A172 (cell line): Measurements from ENCODE around the gene ZMYM2. TPM values are rescaled to one million over a fixed set of nuclear protein-coding genes. Genes with fewer than 3 reads are reported as not detected.
"Not testable (repeated sequence)": the region's sequence is repeated elsewhere in the genome, so short reads cannot be mapped to it uniquely, and the experiment has no call there.

ENCODE experiments used
- DNase-seq: peaks from one replicate; pipeline ENCODE4 v3.0.0-alpha.2; 2015; ENCODE audit warnings: low spot score
- total RNA-seq: library from RNA; depleted of rRNA; stranded (reverse); fragments of >200 nt; shearing (Covaris generic); gene quantifications from 2 replicates; pipeline ENCODE4 v1.2.3, GENCODE V29; 2014; rRNA removed

Gene ZMYM2
- total RNA-seq: 30.1 and 30.9 TPM in 2 replicates

DNA sequence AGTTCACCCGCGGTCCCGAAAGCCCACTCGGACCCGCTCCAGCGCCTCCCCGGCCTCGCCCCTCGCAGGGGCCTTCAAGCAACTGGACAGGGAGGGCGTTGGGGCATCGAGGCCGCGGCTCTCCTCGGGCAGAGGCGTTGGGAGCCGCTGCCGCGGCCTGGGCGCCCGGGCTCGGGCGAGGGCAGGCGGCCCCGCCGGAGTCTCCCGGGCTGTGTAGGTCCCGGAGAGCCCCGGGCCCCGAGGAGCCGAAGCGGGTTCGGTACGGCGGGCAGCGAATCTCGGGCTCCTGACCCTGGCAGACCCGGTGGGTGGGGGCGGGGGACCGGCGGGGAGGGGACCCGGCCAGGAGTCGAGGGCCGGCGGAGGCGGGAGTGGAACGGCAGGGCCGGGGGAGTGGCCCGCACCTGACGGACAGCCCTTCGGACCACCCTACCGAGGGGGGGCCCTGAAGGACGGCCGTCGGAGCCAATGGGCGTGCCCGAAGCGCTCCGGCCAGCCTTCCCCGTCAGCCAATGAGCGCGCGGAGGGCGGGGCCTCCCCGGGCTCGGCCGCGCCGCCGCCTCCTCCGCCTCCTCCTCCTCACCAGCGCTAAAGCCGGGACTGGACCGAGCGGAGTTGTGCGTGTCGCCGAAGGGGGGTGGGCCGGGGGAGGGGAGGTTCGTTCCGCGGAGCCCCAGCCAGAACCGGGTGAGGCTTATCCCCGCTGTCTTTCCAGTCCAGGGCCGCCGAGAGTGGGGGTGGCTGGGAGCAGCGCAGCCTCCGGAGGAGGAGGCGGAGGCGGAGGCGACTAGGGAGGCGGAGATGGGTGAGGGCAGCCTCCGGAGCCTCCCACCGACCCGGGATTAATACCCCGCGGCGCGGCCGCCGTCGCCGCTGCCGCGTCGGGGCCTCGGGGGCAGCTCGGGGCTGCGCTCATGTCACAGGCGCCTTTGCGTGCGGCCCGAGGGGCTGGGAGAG, at the start of gene ZMYM2:
ZMYM2 (plus strand) TSS at position 573 of the 957 bp plus-strand sequence. CDS start 34,346 bp downstream, outside the sequence.
- peak; percentile 87 for DNase-seq

DNA sequence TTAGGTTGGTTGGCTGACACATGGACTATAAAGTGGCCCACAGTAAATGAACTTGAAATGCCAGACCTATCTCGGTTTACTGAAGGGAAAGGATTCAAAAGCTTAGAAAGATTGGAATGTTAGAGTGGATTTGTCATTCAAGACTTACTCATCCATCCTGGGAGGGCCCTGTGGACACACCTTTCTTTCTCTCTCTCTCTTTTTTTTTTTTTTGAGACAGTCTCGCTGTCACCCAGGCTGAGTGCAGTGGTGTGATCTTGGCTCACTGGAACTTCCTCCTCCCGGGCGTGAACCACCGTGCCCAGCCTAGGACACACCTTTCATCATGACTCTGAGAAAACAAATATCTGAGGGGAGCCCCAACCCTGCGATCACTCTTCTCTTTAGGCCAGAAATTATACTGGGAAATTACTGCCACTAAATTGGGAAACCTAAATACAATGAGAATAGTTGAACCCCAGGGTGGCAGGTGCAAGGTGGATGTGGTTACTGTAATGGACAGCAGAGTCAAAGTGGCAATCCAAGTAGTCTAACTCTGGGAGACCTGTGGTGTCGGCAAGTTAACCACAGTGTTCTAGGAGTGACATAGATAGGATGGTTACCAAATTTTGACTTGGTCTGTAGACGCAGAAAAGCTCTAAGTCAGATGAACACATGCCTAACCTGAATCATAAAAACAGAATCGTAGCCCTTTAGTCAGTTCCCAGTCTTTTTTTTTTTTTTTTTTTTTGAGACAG, 48.0 kb upstream of the ZMYM2 start:
- DNase-seq: peak; percentile 86

DNA sequence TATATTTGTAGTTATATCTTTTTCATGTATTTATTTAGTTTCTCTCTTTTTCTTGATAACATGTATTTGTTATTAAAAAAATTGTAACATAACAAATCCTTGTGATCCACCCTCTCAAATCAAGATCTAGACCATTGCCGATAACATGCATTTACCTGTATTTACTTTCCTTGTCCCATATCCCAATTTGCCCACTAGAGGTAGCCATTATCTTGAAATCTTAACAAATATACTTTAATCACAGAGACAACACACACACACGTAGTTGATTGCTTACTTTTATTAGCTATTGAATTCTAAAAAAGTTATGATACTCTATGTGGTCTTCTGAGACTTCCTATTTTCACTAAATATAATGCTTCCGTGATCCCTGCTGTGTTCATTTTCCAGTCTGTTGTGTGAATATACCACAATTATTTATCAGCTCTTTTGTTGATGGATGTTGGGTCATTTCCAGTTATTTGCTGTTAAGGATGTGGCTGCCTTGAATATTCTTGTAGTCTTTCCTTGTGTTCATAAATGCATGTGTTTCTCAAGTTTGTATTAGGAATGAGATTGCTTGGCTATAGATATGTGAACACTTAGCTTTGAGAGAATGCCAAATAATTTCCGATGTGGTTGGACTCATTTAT, 31.3 kb upstream of the ZMYM2 start:
- DNase-seq: peak; percentile 21

DNA sequence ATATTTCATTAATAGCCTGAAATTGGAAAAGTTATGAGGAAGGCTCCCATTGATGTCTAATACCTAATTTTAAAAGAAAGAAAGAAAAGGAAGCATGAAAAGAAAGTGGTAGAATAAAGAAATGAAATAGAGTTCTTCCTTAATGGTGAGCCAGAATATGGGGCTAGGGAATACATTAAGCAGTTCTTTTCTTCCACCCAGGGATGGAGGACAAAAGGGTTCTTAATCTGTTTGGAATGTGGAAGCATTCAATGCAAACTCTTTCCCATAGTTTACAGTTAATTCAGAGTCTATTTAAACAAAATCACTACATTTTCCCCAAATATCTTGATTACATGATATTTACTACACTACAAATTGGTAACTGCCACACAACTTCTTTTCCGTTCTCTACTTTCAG, 18.4 kb upstream of the ZMYM2 start:
- no peak for DNase-seq

DNA sequence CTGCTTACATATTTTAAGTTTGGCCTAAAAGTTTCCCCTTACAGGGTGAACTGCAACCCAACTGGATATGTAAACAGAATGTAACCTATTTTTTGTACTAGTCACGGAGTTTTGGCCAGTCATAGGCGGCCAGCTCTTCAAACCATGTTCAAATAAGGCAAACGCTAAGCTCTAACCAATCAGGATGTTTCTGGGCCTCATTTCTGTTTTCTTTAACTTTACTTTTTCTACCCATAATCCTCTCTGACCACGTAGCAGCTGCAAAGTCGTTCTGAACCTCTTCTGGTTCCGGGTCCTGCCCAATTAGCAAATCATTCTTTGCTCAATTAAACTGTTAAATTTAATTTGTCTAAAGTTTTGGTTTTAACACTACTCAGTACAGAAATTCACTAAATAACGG, 8.2 kb upstream of the ZMYM2 start:
- DNase-seq: no peak

DNA sequence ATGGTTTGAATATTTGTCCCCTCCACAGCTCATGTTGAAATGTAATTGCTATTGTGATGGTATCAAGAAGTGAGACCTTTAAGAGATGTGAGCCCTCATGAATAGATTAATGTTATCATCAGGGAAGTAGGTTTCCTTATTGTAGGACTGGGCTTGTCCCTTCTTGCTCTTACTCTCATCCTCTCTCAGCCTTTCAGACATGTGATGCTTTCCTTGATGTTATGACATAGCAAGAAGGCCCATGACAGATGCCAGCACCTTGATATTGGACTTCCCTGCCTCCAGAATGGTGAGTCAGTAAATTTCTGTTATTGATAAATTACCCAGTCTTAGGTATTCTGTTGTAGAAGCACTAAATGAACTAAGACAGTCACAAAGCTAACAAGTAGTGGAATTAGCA, 5.7 kb upstream of the ZMYM2 start:
- DNase-seq: no peak

DNA sequence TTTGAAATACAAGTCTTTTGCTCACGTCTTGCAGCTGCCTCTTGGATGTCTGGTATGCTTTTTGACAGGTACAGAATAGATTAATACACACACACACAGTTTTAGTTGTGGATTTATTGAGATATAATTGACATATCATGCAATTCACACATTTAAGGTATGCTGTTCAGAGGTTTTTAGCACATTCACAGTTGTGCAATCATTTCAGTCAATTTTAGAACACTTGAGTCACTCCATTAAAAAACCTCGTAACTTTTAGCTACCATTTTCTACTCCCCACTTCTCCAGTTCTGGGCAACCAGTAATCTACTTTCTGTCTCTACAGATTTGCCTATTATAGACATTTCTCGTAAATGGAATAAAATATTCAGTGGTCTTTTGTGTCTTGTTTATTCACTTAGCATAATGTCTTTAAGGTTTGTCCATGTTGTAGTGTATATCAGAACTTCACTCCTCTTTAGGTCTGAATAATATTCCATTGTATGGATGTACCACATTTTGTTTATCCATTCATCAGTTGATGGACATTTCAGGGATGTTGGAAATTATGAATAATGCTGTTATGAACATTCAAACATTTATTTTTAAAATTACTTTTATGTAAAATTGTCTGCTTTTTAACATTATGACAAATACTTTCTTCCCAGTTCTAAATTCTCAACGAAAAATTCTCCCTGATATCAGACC, 2.5 kb upstream of the ZMYM2 start:
- no peak for DNase-seq

DNA sequence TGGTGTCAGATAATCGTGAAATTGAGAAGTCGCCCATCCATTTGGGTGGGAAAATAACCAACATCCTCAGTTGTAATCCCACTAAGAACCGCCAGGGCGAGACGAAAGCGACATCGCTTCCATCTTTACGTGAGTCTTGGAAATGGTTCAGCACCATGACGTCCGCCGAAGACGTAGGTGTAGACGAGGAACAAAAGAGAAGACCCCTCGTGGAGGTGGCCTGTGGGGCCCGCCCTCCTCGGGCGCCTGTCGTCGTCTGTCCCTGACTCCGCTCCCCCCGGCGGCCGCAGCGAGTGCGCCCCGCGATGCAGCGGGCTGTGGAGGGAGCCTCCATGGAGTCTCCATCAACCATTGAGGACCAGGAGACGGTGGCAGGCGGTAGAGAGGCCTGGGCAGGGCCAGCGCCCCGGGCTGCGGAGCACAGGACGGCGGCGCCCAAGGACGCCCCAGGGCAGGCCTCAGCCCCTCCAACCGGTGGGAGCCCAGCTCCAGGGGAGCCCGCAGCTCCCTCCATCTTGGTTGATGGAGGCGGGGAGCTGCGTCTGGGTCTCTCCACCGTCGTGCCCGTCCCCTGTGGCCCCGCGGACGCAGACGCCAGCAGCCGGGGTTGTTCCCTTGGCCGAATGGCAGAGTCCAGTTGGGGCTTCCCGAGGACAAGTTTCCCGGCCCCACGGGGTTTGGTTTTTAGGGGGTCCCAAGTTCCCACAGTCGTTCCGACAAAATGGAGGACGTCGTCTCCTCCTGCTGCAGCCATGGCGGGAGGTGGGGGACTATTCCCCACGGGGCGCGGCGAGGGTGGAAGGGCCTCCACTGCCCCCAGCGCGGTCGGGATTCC, 990 bp upstream of the ZMYM2 start:
- no peak for DNase-seq

DNA sequence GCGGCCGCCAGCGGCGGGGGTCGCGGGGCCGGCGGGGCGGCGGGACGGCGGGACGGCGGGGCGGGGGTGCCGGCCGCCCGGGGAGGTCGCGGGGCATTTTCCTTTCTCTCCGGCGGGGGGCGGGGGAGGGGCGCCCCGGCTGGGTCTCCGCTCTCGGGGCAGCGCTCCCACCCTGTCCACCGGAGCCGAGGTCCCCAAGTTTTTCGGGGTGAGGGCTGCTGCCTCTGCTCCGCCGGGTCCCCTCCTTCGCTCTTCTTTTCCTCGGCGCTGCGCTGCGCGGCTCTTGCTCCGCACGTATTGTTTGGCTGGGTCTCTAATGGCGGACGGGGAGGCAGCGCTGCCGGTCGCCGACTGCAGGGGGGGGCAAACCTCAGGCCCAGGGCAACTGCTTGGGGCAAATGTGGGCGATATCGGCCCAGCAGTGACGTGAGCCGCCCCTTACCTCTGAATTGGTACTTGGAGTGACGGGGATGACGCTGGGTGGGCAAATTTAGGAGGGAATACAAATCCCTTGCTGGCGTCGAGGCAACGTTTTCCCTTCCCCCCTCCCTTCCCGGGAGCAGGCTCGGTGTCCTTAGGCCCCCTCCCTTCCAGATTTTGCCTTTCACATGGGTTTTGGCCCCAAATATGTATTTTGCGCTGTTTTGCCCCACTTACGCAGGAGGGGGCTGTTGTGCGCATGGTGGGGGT, 759 bp downstream of the ZMYM2 start:
- DNase-seq: peak; percentile 6

DNA sequence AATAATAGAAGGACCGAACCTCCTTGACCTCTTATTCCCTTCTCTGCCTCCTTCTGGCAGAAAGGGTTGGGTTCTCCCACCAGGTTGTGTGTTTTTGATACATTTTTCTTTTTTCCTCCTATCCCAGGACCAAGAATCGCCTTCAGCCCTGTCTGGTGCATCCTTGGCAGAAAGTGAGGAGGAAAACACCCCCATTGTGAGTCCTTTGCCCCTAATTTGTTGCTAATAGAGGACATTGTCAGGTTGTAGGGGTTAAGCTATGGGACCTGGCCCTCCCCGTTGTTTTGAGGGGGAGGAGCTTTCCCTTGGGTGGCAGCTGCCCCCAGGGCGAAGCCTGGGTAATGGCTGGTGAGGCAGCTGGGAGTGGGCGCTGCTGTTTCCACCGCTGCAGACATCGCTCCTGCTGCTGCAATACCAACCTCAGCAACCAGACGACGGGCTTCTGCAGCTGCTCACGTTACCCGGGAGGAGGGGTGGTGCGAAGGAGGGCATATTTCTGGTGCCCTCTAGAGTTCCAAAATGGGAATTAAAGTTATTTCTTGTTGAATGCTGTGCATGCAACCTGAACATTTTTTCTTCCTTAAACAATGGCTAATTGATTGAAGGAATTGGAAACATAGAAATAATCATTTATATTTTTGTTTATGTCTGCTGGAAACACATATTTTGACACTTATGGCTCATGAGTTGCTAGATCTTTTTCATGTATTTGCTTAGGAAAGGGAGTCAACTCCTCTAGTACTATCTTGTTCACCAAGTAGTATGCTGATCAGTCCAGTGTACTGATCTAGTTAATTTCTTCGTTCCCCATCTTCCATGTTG, 1.5 kb downstream of the ZMYM2 start:
- DNase-seq: peak; percentile 81

DNA sequence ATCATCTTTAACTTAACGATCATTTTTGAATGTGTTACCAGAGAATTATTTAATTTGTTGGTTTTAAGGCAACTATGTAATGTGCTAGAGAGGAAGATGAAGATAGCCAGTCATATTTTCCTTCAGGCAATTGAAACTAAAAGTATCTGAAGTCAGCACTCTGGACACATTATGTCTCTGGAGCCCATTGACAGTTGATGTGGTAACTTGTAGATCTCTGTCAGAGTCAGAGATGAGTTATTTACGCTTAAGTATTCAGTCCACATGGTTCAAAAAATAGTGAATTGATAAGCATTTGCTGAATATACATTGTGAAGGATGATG, 2.1 kb downstream of the ZMYM2 start:
- no peak for DNase-seq

DNA sequence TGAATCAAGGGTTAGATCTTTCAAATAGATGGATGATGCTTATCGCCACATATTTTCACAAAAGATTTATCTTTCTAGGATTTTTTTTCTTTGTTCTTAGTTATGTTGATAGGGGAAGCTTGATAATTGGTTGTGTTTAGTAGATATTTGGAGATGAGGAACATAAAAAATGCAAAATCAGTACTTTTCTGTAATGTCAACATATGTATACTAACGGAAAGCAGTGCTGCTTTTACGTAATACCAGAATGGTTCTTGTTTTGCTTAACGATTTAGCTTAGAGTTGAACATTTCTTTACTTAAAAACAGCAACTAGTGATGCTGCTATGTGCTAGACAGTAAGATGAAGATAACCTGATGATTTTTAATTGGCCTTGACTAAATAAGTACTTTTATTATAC, 3.0 kb downstream of the ZMYM2 start:
- DNase-seq: no peak

DNA sequence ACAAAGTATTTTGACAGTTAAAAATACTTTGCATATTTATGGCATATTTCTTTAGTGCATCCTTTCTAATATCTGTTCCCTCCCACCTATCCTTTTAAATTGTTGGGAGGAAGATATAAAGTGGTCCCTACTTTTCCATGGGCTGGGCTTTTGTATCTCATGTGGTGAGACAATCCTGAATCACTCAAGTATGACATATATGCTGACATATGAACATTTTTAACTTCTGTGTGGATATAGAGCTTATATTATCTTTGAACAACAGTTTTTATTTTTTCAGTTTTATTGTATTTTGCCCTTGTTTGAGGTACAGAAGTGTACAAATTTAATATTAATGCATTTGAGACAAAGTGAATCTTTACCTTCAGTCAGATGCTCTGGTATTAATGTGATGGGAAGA, 3.4 kb downstream of the ZMYM2 start:
- no peak for DNase-seq

DNA sequence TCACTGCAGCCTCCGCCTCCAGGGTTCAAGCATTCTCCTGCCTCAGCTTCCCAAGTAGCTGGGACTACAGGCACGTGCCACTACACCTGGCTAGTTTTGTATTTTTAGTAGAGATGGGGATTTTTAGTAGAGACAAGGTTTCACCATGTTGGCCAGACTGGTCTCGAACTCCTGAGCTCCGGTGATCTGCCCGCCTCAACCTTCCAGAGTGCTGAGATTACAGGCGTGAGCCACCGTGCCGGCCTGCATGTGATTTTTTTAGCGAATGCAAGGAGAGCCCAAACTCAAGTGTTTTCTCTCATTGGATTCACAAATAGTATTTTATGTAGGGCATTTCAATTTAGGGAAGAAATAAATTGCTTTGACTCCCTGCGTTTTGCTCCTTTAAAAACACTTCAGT, 4.4 kb downstream of the ZMYM2 start:
- DNase-seq: no peak

DNA sequence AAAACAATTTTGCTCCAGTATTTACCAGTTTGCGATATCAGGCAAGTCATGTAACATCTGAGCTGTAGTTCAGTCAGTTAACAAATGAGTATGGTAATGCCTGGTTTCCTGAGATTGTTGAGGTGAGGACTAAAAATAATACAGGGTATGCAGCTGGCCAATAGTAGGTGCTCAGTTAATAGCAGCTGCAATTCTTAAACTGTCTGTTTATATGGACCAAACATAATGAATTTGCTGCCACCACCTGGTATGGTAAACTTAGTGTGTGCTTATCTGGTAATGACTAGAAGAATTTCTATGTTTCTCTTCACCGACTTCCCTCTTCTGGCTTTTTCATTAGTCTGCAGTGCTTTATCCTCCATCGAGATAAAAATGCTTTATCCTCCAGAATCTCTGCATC, 9.1 kb downstream of the ZMYM2 start:
- DNase-seq: no peak

DNA sequence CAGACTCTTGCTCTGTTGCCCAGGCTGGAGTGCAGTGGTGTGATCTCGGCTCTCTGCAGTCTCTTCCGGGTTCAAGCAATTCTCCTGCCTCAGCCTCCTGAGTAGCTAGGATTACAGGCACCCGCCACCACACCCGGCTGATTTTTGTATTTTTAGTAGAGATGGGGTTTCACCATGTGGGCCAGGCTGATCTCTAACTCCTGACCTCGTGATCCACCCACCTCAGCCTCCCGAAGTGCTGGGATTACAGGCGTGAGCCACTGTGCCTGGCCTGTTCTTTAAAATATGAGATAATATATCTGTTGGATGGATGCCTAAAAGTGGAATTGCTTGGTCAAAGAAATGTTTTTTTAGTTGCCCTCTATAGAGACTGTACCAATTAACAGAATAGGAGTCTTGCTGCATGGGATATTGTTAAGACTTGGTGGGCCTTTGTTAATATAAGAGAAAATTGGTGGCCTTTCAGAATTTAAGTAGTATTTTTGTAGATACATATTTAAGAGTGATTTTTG, 16.0 kb downstream of the ZMYM2 start:
- not testable (repeated sequence) for DNase-seq

DNA sequence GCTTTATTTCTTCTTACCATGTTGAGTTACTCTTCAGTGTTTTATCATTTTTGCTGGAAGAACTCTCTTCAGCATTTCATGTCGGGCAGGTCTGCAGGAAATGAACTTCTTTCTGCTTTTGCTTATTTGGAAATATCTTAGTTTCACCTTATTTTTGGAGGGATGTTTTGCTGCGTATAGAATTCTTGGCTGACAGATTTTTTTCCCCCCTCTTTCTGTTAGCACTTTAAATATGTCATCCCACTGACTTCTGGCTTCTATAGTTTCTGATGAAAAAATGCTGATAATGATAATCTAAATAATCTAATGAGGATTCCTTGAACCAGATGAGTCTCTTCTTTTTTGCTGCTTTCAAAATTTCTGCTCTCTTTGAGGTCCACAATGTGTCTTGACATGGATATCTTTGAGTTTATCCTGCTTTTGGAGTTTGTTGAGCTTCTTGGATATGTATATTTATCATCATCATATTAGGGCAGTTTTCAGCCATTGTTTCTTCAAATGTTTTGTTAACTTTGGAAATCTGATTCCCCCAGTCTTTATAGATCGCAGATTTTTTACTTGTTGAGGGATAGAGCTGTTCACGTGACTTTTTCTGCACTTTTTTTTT, 20.4 kb downstream of the ZMYM2 start:
- DNase-seq: no peak

DNA sequence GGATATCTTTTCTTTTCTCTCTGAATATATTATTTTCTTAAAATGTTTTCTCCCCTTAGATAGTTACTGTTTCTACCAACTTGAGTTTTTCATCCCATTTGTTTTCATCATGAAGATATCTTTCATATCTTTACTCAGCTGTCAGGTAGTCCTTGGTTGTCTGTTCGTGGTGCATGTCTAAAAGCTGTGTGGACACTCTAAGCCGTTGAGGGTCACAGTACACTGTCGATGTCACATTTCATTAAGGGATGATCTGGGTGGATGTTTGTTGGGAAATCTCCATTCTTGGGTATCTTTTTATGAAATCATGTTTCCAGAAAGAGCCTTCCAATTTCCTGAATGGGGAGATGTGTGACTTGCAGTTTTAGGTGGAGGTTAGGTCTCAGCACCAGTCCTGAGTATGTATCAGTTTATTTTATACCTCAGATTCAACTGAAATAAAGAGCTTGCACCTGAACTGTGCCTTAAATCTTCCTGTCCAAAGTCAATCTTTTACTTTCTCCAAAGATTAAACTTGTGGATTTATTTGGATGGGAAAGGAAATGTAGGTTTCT, 23.2 kb downstream of the ZMYM2 start:
- DNase-seq: no peak
